NCI-H1105 (cell line): ENCODE results near the gene IQGAP2.

Source experiments
- DNase-seq: peaks from one replicate; lab custom pipeline; 2025; lab: John Stamatoyannopoulos, UW

Gene IQGAP2

DNA sequence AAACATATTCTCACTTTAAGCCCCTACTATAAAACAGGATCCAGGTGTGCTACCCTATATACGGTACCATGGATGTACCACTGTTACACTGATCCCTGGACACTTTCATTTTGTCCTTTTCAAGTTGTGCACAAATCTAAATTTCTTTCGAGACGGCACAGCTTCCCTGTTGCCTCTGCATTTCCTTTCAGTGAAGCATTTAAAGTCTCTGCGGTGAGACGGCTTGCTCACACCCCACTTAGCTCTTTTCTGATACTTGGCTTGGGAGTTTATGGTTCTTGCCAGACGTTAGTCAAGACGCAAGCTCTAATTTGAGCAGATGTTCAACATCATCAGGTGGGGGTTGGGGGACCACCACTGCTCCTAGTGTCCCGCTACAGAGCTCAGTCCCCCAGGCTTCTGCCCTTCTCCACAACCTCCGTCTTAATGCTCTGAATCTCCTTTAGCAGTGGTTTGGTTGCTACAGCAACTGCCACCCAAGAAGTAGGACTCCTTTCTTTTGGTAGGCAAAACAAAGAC, 204.3 kb downstream of the IQGAP2 start:
- no peak for DNase-seq

DNA sequence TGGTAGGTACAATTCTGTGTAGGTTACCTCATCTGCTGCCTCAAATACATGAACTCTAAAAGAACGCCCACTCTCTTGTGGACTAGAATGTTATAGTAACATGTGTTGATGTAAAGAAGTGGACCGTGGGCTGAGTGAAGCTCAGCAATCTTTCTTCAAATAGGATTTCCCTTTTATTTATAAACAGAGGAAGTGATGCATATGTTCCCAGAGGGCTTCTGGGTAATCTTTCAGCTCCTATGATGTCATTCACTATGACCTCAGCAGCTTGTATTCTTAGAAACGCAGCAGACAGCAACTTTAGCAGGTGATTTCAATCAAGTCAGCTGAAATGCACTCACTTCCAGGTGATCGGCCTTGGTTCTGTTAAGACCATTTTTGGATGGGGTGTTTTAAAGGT, 205.7 kb downstream of the IQGAP2 start:
- DNase-seq: no peak

DNA sequence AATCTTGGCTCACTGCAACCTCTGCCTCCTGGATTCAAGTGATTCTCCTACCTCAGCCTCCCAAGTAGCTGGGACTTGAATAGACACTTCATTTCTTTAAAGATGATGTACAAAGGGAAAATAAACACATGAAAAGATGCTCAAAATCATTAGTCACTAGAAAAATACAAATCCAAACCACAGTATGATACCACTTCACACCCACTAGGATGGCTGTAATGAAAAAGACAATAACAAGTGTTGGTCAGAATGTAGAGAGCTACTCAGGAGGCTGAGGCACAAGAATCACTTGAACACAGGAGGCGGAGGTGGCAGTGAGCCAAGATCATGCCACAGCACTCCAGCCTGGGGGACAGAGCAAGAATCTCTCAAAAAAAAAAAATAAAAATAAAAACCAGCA, 207.1 kb downstream of the IQGAP2 start:
- DNase-seq: no peak

DNA sequence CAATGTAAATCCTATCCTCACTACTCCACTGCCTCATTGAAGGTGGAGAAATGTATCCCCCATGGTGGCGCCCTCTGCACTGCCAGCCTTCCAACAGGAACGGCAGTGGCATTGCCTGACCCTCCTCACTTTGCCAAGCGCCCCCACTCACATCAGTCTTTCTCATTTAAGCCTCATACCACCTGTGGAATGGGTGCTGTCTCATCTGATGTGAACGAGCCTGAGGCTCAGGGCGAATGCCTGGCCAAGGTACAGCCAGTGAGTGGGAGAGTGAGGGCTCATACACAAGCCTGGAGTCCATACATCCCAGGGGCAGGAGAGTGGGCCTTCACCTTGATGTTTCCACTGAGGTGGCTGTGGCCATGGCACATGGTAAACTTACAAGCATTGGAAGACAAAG, 209.9 kb downstream of the IQGAP2 start:
- DNase-seq: no peak

DNA sequence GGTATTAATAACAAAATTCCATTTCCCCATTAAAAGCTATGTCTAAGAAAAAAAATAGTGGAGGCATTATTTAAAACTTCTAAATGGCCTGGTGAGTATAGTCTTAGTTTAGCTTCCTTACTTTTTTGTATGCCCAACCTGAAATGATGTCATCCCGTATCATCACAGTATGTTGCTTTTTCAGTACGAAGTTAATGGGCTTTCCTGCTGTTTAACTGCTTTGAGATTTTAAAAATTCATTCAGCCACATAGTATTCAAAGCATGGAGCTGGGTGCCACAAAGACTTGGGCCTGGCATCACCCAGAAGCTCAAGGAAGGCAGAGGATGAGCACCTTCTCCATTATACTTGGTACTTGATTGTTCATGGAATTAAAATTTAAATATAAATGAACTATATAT, 212.7 kb downstream of the IQGAP2 start:
- no peak for DNase-seq

DNA sequence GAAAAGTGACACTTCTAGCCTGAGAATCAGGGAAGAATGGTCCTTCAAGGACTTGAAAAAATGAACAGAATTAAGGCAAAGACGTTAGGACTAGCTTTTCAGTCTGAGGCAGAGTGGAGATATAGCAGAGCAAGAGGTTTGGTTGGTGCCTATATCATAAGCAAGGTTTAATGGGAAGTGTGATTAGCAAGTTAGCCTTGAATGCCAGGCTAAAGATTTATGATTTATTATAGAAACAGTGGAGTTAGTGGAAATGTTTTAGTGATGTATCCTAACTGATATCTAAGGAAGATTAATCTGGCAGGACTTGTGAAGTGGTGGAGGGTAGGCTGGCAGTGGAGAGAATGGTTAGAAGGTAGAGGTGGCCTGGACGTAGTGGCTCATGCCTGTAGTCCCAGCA, 213.1 kb downstream of the IQGAP2 start:
- DNase-seq: no peak

DNA sequence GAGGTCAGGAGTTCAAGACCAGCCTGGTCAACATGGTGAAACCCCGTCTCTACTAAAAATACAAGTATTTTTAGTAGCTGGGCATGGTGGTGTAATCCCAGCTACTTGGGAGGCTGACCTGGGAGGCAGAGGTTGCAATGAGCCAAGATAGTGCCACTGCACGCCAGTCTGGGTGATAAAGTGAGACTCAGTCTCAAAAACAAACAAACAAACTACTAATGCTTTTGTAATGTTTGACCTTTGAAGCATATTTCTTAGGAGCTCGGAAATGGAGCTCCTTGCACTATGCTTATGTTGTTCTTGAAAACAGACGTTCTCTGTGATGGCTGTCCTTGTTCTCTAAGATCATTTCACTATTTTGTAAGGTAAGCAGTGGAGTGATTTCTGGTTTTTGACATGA, 214.1 kb downstream of the IQGAP2 start:
- DNase-seq: no peak

DNA sequence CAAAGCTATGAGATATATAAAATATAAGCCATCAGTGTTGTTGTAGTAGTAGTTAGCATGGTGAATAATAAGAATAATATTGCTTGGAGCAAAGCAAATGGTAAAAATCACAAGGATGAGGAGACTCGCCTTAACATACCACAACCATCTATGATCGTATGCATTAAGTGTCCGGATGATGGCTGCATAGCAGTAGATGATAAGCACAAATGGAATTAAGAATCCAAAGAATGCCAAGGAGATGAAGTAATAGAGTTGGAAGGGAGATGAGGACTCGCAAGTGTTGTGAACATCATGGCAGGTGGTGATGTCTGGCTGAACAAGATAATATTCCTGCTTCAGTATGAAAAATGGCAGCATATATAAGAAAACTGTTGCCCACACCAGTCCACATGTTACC, 214.6 kb downstream of the IQGAP2 start:
- DNase-seq: no peak

DNA sequence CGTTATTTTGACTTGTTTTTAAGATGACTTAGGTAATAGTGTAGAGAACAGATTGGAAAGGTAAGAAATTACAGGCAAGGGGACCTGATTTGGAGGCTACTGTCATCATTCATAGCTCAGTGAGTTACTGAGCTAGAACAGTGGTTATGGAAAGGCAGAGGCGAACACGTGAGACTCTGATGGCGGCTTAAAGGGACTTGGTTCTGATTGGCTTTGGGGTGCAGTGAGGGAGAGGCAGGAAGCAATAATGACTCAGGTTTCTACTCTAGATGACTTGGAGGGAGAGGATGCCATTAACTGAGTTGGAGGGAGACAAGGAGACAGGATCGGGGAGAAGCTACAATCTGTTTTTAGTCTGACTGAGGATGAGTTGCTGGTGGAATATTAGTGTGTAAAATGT, 217.1 kb downstream of the IQGAP2 start:
- no peak for DNase-seq

DNA sequence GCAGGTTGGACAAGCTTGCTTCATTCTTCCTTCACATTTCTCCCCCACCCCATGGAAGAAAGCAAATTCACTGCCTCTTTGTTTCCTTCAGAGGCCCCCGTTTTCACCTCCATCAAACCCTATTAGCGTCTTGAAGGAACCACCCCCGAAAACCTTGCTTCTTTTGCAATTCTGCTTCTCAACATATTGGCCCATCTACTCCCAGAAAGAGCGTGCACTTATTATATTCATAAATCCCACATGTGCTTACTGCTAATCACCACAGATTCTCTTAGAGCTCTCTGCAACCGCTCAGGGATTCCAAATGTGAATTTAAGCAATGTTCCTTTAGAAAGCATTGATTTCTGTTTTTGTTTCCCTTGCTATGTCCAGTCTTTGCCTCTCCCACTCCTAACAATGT, 219.0 kb downstream of the IQGAP2 start:
- no peak for DNase-seq

DNA sequence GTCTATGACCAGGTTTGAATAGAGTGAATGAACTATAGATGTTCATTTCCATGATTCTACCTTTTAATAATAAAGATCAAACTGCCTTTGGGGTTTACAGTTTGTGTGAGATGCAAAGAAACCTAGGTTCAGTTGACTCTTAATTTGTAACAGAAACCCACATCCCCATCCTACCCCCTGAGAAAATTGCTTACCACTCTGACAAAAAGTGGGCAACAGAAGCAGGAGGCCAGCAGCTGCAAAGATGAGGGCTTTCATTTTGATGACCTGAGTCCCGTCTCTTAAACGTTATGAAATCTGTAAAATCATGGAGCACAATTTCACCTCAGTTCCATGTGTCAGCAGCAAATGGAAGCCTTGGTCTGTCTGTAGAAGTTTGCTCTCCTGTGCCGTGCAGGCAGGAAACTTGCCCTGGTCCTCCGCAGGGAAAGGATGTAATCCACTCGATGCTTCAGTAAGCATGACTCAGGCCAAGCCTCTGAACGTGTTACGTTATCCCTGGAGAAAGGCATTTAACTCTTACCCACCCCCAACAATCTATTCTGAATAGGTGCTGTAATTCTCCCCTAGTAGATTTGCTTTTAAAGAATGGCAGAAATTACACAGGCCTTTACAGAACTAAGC, 220.0 kb downstream of the IQGAP2 start, which contains the start of gene F2RL2:
Gene F2RL2, minus strand, starts transcription at position 431 of the 624 bp plus-strand sequence. Its CDS starts 173 bp downstream, at position 258.
- DNase-seq: no peak

DNA sequence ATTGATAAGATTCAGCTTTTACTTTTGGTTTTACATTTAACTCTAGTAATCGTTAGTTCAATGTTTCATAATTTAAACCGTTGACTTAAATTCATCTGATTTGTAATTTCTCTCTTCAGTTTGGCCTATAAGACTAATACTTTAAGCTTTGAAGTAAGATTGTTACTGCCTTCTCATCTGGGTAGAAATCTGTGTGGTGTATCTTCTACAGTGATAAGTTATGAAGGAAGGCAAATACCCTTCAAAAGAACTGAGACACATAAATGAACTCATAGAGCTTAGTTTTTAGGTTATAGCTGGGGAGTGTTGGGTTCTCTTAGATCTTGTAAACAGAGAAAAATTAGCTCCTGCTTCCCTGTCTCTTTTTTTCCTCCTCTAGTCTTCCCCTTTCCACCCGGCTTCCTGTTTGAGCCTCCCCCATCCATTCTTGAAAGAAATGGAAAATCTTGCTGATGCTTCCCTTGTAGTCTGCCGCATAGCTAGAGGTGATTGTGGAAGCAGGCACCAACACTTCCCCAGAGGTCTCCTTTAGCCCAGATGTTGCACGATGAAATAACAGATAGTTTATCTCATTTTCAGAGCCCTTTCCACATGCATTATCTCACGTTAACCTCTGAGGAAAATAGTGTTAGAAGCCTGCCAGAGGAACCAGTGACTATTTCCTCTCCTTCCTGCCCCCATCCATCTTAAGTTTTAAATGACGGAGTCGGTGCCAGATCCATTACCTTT, 222.2 kb downstream of the IQGAP2 start:
- DNase-seq: no peak

DNA sequence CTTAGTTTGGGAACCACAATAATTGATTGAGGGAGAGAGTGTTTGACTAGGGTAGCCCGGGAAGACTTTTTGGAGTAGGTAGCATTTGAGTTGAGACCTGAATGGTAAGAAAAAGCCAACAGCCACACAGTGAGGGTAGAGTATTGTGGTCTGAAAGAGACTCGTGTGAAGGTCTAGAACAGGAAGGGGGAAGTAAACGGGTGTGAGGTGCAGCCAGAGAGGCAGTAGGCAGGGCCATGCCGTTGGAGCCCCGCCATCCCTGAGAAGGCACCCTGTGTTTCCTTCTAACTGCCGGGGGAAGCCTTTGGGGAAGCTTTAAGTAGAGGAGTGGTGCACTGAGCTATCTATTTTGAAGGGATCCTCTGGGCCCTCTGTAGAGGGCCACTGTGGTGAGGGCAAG, 223.7 kb downstream of the IQGAP2 start:
- DNase-seq: no peak

DNA sequence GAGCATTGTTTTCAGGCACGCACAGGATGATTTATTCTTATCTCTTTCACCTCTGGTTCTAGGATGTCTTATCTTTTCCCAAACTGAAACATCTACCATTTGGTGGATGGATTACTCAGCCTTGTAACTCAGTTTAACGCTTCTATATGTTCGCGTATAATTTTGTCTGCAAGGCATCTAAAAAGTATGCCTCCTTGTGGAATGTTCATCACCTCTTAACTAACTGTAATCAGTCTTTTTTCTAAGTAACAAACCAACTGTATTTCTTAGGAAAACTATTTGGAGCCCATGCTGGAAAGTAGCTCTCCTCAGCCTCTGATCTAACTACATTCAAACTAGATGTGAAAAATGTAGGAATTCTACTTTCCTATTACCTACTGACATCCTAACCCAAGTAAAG, 231.6 kb downstream of the IQGAP2 start:
- no peak for DNase-seq

DNA sequence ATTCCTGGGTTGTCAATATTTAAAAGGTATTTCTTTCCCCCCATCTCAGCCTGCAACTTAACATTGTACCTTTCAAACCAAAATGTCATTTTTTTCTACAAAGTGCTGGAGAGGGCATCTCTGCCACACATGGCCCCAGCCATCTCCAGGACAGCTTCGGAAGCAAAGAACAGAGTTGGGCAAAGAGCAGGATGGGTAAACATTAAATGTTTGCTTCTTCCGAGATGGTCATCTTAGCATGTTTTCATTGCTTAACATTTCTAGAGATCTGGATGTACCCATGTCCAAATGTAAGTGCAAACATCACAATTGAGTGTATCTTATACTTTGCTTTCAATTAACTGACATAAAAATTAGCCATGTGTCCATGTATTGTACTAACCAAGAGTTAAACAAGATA, 234.4 kb downstream of the IQGAP2 start:
- DNase-seq: no peak

DNA sequence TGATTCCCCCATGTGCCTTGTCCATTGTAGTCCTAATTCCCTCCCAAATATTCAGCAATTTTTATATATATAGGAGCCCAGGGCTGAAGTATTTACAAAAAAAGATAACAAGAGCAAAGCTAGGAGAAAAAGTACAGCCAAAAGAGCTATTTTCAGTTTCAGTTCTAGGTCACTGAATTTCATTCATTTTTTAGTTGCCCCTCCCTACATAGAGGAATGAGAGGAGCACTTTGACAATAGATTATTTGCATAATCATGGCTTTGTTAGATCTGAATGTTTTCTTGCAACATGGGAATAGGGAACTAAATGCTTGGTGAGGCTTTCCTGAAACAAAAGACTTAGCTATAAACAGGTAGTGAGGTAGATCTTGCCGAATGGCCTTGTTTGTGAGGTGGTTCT, 235.4 kb downstream of the IQGAP2 start:
- DNase-seq: no peak

DNA sequence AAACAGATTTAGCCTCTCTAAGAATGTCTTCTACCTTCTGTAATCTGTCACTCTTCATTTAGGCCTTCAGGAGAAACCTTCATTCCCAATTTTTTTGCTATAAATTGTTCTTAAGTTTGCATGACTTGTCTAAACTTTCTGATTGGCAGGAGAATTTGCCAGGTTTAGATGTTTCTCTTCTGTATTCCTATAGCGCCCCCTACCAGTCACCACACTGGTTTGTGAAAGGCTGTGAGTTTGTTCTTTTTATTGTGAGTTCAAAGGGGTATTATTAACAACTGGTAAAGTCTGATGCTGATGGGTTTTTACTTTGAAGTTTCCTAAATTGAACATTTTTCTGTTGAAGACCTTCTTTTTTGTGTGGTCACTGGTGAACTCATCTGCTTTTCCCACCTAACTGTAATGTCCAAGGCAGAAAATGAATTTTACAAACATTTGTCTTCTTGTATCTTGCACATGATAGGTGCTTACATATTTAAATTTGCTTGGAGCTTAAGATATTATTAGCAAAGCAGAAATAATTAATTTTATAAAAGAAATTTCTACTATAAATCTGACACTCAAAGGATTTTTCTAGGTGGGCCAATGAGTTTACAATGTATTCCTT, 238.5 kb downstream of the IQGAP2 start:
- DNase-seq: peak; percentile 3

DNA sequence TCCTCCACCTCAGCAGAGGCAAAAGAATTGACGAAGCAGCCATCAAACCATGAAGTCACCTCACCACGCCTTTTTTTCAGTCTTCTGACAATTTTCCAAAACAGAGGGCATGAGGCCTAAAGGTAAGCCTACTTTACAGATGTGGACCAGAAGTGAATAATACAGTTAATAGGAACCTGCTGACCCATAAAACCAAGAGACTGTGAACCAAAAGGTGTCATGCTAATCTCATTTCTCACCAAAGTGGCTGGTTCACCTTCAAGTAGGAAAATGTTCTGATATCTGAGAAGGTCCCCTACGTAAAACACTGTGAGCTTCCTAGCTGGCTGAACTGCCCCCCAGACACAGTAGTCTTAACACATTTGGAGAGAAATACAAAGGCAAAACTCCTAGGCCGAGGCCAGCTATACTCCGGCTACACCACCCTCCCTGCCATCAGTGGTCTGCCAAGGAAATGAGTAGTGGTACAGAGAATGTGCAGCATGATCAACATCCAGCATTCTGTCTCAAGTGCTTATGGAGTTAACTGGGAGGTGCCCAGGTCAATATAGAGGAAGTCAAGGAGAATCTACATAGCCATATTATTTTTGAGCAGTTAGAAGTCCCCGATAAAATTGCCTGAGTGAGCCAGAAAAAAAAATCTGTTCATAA, 239.4 kb downstream of the IQGAP2 start:
- DNase-seq: no peak

DNA sequence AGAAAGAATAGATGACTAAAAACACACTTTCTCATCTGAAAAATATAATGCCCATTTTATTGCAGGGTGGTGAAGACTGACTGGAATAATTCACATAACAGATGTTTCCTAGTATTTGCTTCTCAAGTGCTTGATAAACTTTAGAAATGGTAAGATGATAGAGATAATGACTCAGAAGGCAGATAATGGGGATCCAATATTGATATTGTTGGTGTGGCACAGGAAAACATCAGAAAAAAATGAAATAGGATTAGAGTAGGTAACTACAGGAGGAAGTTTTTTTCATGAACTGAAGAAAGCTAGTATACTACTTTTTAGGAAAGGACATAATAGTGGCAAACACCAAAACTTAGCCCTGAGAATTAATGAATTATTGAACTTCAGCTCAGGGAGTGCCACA, 240.3 kb downstream of the IQGAP2 start:
- no peak for DNase-seq

DNA sequence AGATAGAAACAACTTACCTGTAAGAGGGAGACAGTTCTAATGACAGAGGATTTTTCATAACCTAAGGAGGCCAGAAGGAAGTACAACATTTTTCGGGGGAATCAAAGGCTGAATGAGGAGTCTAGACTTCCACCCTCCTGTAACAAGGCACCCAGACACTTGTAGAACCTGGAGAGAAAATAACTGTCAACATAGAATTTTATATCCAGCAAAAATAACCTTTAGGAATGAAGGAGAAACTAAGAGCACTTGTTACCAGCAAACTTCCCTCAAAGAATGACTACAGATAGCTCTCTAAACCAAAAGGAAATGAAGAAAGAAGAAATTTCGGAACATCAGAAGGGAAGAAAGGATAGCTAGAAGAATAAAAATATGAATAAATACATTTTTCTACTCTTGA, 246.1 kb downstream of the IQGAP2 start:
- no peak for DNase-seq

DNA sequence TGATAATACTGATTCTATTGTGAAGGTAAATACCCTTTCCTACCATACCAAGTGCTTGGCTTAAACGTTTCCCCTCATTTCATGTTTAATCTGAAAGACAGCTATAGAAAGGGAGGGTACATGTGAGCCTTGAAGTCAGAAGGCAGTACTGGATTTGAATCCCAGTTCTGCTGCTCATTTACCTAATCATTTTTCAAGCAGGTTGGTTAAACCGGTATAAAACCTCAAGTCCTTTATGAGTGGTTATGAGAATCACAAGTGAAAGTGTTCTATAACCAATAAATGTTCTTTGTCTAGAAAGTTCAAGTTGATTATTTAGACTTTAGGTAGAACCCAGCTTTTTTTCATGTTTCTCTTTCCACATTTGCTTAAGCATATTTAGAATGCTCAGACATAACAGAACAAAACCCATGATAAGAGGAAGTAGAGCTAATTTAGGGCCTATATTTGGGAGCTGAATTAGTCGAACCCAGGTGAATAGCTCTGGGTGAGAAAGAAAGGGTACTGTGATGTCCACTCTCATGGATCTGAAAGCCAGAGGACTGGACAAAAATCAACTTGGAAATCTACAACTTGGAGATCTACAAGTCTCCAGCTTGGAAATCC, 249.8 kb downstream of the IQGAP2 start:
- no peak for DNase-seq

DNA sequence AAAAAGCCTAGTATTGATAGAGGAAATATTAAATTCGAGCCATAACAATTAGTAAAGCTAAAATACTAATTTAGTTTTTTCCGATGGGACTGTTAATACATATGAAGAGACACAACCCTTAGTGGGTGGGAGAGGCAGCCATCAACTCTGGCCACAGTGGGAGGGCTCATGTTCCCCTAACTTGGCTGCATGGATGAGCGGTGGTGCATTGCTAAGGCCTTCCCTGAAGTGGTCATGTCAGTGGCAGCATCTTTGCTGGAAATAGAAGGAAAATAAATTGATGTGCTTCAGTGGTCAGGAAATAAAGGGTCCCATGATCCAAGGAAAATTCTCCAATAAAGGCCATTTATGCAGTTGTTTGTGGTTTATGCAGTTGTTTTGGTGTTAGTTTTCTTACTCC, 254.0 kb downstream of the IQGAP2 start:
- no peak for DNase-seq
